HepG2 (cell line): ENCODE measurements around the gene DNAJC5. TPM values are rescaled to one million over a fixed set of nuclear protein-coding genes. Genes with fewer than 3 reads are reported as not detected.
A peak's percentile ranks its signal among the peaks of the same experiment; 100 is the strongest.

Source experiments
- ASH2L ChIP-seq: fragments of 300-600, 200-600 bp; sonication (generic); IDR thresholded peaks from 2 replicates; pipeline ENCODE4 v1.7.0; 2017; ENCODE audit warnings: low read depth, mild to moderate bottlenecking, moderate library complexity, mixed read lengths, low read length; ENCODE audit not compliant: insufficient read length
- ATM ChIP-seq: fragments of 450-650 bp; IDR thresholded peaks from 2 replicates; pipeline ENCODE4 v1.7.1; 2017; ENCODE audit warnings: mild to moderate bottlenecking, borderline replicate concordance
- CSRNP2 ChIP-seq: sonication (generic); formaldehyde crosslinking; conservative IDR thresholded peaks from 2 replicates; pipeline ENCODE4 v1.8.0; 2022; ENCODE audit warnings: low read depth, missing genetic modification reagents
- GABPA ChIP-seq, 2 experiments: IDR thresholded peaks; 2 replicates each; pipeline ENCODE4 v1.6.1; 2011 to 2016; ENCODE audit warnings: low read depth in 2 of 2, low read length in 1 of 2, missing biosample characterization in 1 of 2, missing genetic modification characterization in 1 of 2
- GATA4 ChIP-seq: sonication (generic); IDR thresholded peaks from 2 replicates; pipeline ENCODE4 v1.6.1; 2016; ENCODE audit warnings: antibody characterized with exemption, low read depth, borderline replicate concordance
- MBNL3 ChIP-seq: fragments of 250-450 bp; sonication (Bioruptor Pico); conservative IDR thresholded peaks from 2 replicates; pipeline ENCODE4 v1.8.0; 2022; ENCODE audit warnings: mild to moderate bottlenecking, inconsistent platforms
- MYNN ChIP-seq: sonication (generic); formaldehyde crosslinking; IDR thresholded peaks from 2 replicates; pipeline ENCODE4 v1.4.0; 2020; ENCODE audit warnings: mild to moderate bottlenecking, low read depth, missing genetic modification reagents
- NFATC3 ChIP-seq: sonication (generic); formaldehyde crosslinking; IDR thresholded peaks from 2 replicates; pipeline ENCODE4 v1.5.1; 2020; ENCODE audit warnings: mild to moderate bottlenecking, missing genetic modification reagents
- NFE2L2 ChIP-seq: fragments of 150-350 bp; IDR thresholded peaks from 2 replicates; pipeline ENCODE4 v1.6.1; 2014; ENCODE audit warnings: low read length
- NFKB2 ChIP-seq: sonication (generic); formaldehyde crosslinking; IDR thresholded peaks from 2 replicates; pipeline ENCODE4 v1.4.0; 2020; ENCODE audit warnings: missing genetic modification reagents, borderline replicate concordance
- PLSCR1 ChIP-seq: sonication (generic); formaldehyde crosslinking; IDR thresholded peaks from 2 replicates; pipeline ENCODE4 v1.5.0; 2020; ENCODE audit warnings: missing genetic modification reagents, mild to moderate bottlenecking, borderline replicate concordance
- PRPF4 ChIP-seq: fragments of 200-400 bp; formaldehyde crosslinking; IDR thresholded peaks from 2 replicates; pipeline ENCODE4 v1.6.1; 2016; ENCODE audit warnings: low read length, low read depth; ENCODE audit not compliant: poor library complexity, severe bottlenecking
- SOX13 ChIP-seq, 3 experiments: fragments of 450-650 bp in 1 of 3; sonication (generic) in 1 of 3; formaldehyde crosslinking in 1 of 3; IDR thresholded peaks in 2 of 3; conservative IDR thresholded peaks in 1 of 3; 2 replicates each; pipeline versions ENCODE4 v1.5.0 to v1.6.1; 2016 to 2020; ENCODE audit warnings: antibody characterized with exemption in 1 of 3, mild to moderate bottlenecking in 1 of 3, missing compliant biosample characterization in 1 of 3, missing genetic modification reagents in 1 of 3, moderate library complexity in 1 of 3
- SRSF1 ChIP-seq: fragments of 200-400 bp; formaldehyde crosslinking; optimal IDR thresholded peaks from 2 replicates; pipeline ENCODE3; 2017; ENCODE audit warnings: mild to moderate bottlenecking, low read depth, low read length, moderate library complexity
- ZBTB34 ChIP-seq: sonication (generic); formaldehyde crosslinking; IDR thresholded peaks from 2 replicates; pipeline ENCODE4 v1.8.0; 2022; ENCODE audit warnings: mild to moderate bottlenecking, missing genetic modification reagents
- ZBTB8A ChIP-seq: sonication (generic); formaldehyde crosslinking; IDR thresholded peaks from 2 replicates; pipeline ENCODE4 v1.4.0; 2020; ENCODE audit warnings: mild to moderate bottlenecking, low read depth, missing genetic modification reagents, borderline replicate concordance
- ZGPAT ChIP-seq: IDR thresholded peaks from 2 replicates; pipeline ENCODE4 v1.6.1; 2016; ENCODE audit warnings: mild to moderate bottlenecking
- ZNF264 ChIP-seq: sonication (generic); formaldehyde crosslinking; IDR thresholded peaks from 2 replicates; pipeline ENCODE4 v1.4.0; 2020; ENCODE audit warnings: missing genetic modification reagents
- ZNF431 ChIP-seq: sonication (generic); formaldehyde crosslinking; IDR thresholded peaks from 2 replicates; pipeline ENCODE4 v1.9.0; 2022; ENCODE audit warnings: missing genetic modification reagents, low read depth, mild to moderate bottlenecking, borderline replicate concordance
- ZNF510 ChIP-seq: sonication (generic); formaldehyde crosslinking; IDR thresholded peaks from 2 replicates; pipeline ENCODE4 v1.4.0; 2020; ENCODE audit warnings: low read depth, mild to moderate bottlenecking, missing genetic modification reagents
- ZNF530 ChIP-seq: sonication (generic); formaldehyde crosslinking; IDR thresholded peaks from 2 replicates; pipeline ENCODE4 v1.5.0; 2020; ENCODE audit warnings: low read depth, mild to moderate bottlenecking, missing genetic modification reagents
- ZNF691 ChIP-seq: sonication (generic); formaldehyde crosslinking; IDR thresholded peaks from 2 replicates; pipeline ENCODE4 v1.4.0; 2020; ENCODE audit warnings: missing genetic modification reagents, low read depth, mild to moderate bottlenecking, borderline replicate concordance
- polyA plus RNA-seq, 8 experiments: library from polyadenylated mRNA; depleted of rRNA in 3 of 8; stranded (reverse) in 7 of 8; unstranded in 1 of 8; fragments of >200 nt; fragmentation: Illumina TruSeq in 4 of 8; extraction: Trizol in 4 of 8; gene quantifications; 2 replicates each; pipeline versions ENCODE4 v1.2.1 to v1.2.3, GENCODE V29; 2011 to 2016; ENCODE audit warnings: low read depth in 4 of 8, missing spikeins in 1 of 8, mixed read lengths in 1 of 8; ENCODE audit not compliant: insufficient read depth in 1 of 8
- total RNA-seq, 5 experiments: library from RNA; depleted of rRNA; stranded (reverse); fragments of >200 nt; fragmentation: Illumina TruSeq; extraction: Trizol; gene quantifications; 2 replicates each; pipeline ENCODE4 v1.2.3, GENCODE V29; 2016; ENCODE audit warnings: low read depth in 1 of 5

Gene DNAJC5
- total and polyA plus RNA-seq, 2 of the 13 experiments (the other 11 are each of a cell fraction or from before 2014, with no cell fraction given) = 42.8 to 64.5 TPM

- TF ChIP-seq ZGPAT (CRISPR knock-in tag) = no peak; the same call in 1 of the 2 replicates
- no peak for TF ChIP-seq PLSCR1 (CRISPR knock-in tag)
- no peak for TF ChIP-seq GATA4
- no peak for TF ChIP-seq SOX13 (IDR thresholded peaks at IDR 0.05)
- TF ChIP-seq SOX13 (CRISPR knock-in tag; conservative IDR thresholded peaks at IDR 0.05 in 1 of 2, IDR thresholded peaks at IDR 0.05 in 1 of 2) = no peak
- TF ChIP-seq ZNF510 (CRISPR knock-in tag) = no peak
- no peak for TF ChIP-seq ZNF264 (CRISPR knock-in tag)
- peak; percentile 46 for TF ChIP-seq SRSF1
- TF ChIP-seq ZBTB34 (CRISPR knock-in tag) = no peak
- TF ChIP-seq NFATC3 (CRISPR knock-in tag) = no peak
- TF ChIP-seq MYNN (CRISPR knock-in tag) = no peak
- no peak for TF ChIP-seq ZNF431
- TF ChIP-seq ATM = no peak
- no peak for TF ChIP-seq NFE2L2
- TF ChIP-seq ZNF530 (CRISPR knock-in tag) = no peak
- TF ChIP-seq ZBTB8A = no peak
- no peak for TF ChIP-seq PRPF4
- TF ChIP-seq MBNL3 (CRISPR knock-in tag) = no peak
- TF ChIP-seq NFKB2 (CRISPR knock-in tag) = no peak
- TF ChIP-seq ZNF691 (CRISPR knock-in tag) = no peak; the same call in 1 of the 2 replicates
- no peak for TF ChIP-seq GABPA (IDR thresholded peaks at IDR 0.05; ENCODE audit: low read depth, low read length)
- 0 out of 2 replicates have a peak, but pooled peaks have one; percentile 7 for TF ChIP-seq GABPA (CRISPR knock-in tag; IDR thresholded peaks at IDR 0.05; ENCODE audit: low read depth)
- TF ChIP-seq ASH2L = no peak
- TF ChIP-seq CSRNP2 (CRISPR knock-in tag) = no peak
Measured at GRCh38 chr20:63848003-63848911, 46.7 kb upstream of the DNAJC5 start (continued).
